HG03354 (cell line): Measurements from ENCODE around the gene OR4C46.
"Not testable (repeated sequence)": the region's sequence is repeated elsewhere in the genome, so short reads cannot be mapped to it uniquely, and the experiment has no call there.

ENCODE experiments used
- ATAC-seq: cut with Tn5 transposase; IDR thresholded peaks from one replicate; pipeline ENCODE4 v1.9.1; 2021; ENCODE audit warnings: mild to moderate bottlenecking; ENCODE audit not compliant: unreplicated experiment, poor library complexity, severe bottlenecking

The OR4C46 gene

GRCh38 chr11:54603898-54604297 lies at the start of gene OR4C46:
Gene OR4C46, minus strand, starts transcription at chr11:54603998. Its CDS starts 0 bp downstream, at chr11:54603998.
- ATAC-seq = no peak

GRCh38 chr11:54645606-54646005 lies 41.8 kb upstream of the OR4C46 start:
- ATAC-seq = not testable (repeated sequence)

- ATAC-seq = not testable (repeated sequence)
These were observed 42.4 kb downstream of the OR4C46 start for GRCh38 chr11:54561439-54561838.

- no peak for ATAC-seq
These were observed 44.9 kb downstream of the OR4C46 start for GRCh38 chr11:54558919-54559318.

GRCh38 chr11:54558407-54558806 lies 45.4 kb downstream of the OR4C46 start:
- no peak for ATAC-seq
